ENCODE measurements around the gene LPIN3.

LPIN3 gene

DNA sequence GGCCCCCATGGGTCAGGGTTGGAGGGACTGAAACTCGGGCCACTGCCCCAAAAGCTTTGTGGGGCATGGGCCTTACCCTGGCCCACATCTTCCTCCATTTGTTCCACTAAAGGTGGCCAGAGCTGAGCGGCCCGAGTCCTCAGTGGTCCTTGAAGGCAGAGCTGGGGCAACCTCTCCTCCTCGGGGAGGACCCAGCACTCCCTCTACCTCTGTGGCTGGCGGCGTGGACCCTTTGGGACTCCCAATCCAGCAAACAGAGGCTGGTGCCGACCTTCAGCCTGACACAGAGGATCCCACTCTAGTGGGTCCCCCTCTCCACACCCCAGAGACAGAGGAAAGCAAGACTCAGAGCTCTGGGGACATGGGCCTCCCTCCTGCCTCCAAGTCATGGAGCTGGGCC lies 9.3 kb downstream of the LPIN3 start:
- TF ChIP-seq, protein P1, sequence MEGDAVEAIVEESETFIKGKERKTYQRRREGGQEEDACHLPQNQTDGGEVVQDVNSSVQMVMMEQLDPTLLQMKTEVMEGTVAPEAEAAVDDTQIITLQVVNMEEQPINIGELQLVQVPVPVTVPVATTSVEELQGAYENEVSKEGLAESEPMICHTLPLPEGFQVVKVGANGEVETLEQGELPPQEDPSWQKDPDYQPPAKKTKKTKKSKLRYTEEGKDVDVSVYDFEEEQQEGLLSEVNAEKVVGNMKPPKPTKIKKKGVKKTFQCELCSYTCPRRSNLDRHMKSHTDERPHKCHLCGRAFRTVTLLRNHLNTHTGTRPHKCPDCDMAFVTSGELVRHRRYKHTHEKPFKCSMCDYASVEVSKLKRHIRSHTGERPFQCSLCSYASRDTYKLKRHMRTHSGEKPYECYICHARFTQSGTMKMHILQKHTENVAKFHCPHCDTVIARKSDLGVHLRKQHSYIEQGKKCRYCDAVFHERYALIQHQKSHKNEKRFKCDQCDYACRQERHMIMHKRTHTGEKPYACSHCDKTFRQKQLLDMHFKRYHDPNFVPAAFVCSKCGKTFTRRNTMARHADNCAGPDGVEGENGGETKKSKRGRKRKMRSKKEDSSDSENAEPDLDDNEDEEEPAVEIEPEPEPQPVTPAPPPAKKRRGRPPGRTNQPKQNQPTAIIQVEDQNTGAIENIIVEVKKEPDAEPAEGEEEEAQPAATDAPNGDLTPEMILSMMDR (IDR thresholded peaks at IDR 0.05; ENCODE audit: low read depth, low read length), result no peak
- no peak for DNase-seq (ENCODE audit: low read depth in 2 of 2)
- no peak overlapping the region for H3K4me3 ChIP-seq (replicated peaks in 1 of 2; ENCODE audit: low read depth in 2 of 2, low read length in 2 of 2)

GRCh38 chr20:41350408-41350962 lies 9.9 kb downstream of the LPIN3 start:
- TF ChIP-seq, protein P1 (IDR thresholded peaks at IDR 0.05; ENCODE audit: low read depth, low read length), result no peak
- DNase-seq (ENCODE audit: low read depth in 2 of 2), result no peak
- no peak overlapping the region for H3K4me3 ChIP-seq (replicated peaks in 1 of 2; ENCODE audit: low read depth in 2 of 2, low read length in 2 of 2)

GRCh38 chr20:41352106-41352505 lies 11.5 kb downstream of the LPIN3 start:
- TF ChIP-seq, protein P1 (IDR thresholded peaks at IDR 0.05; ENCODE audit: low read depth, low read length), result peak; percentile 16
- no peak for DNase-seq (ENCODE audit: low read depth in 2 of 2)
- H3K4me3 ChIP-seq (replicated peaks in 1 of 2; ENCODE audit: low read depth in 2 of 2, low read length in 2 of 2), result no peak overlapping the region

- TF ChIP-seq, protein P1 (IDR thresholded peaks at IDR 0.05; ENCODE audit: low read depth, low read length), result no peak
- no peak for DNase-seq (ENCODE audit: low read depth in 2 of 2)
Observed at GRCh38 chr20:41352666-41353065, 12.0 kb downstream of the LPIN3 start.

DNA sequence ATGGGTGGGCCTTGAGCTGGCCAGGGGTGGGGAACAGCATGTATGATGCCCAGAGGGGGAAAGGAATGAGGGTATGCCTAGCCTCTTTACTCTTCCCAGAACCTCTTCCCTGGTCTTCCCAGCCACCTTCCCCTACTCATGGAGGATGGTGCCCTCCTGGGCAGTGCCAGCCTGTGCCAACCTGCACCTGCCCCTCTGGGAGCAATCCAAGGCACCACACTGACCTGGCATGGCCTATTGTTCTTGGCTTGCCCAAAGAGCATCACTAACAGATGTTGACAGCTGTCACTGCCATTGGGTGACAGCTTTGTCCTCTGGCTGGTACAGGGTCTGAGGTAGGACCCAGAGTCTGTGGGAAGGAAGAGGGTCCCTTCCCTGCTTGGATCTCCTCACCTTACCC lies 12.9 kb downstream of the LPIN3 start:
- TF ChIP-seq, protein P1 (IDR thresholded peaks at IDR 0.05; ENCODE audit: low read depth, low read length), result no peak
- no peak overlapping the region for H3K4me3 ChIP-seq (replicated peaks in 1 of 2; ENCODE audit: low read depth in 2 of 2, low read length in 2 of 2)
- no peak for DNase-seq (ENCODE audit: low read depth in 2 of 2)

More at GRCh38 chr20:41352666-41353065, 12.0 kb downstream of the LPIN3 start:
- no peak overlapping the region for H3K4me3 ChIP-seq (replicated peaks in 1 of 2; ENCODE audit: low read depth in 2 of 2, low read length in 2 of 2)

GRCh38 chr20:41355192-41355591 lies 14.6 kb downstream of the LPIN3 start:
- TF ChIP-seq, protein P1 (IDR thresholded peaks at IDR 0.05; ENCODE audit: low read depth, low read length), result no peak
- no peak overlapping the region for H3K4me3 ChIP-seq (replicated peaks in 1 of 2; ENCODE audit: low read depth in 2 of 2, low read length in 2 of 2)
- DNase-seq (ENCODE audit: low read depth in 2 of 2), result no peak
